MCF 10A (cell line): Measurements from ENCODE around the gene MRPS6. TPM values are rescaled to one million over a fixed set of nuclear protein-coding genes. Genes with fewer than 3 reads are reported as not detected.
A peak's percentile ranks its signal among the peaks of the same experiment; 100 is the strongest.

Experiments
- BruUV-seq: library from RNA; stranded (reverse); fragments of 400-500 nt; replicated peaks from 2 replicates; lab custom pipeline; 2021; lab: Mats Ljungman, UMichigan
- CTCF ChIA-PET: fragments of 300-600 bp; sonication (Branson Sonifier 250); formaldehyde crosslinking; extraction: SDS; loops from one replicate; lab custom pipeline; 2021; ENCODE audit warnings: antibody characterized with exemption, inconsistent platforms; lab: Yijun Ruan, JAX
- POLR2A ChIA-PET: fragments of 300-600, 350-650 bp; sonication (Branson Sonifier 250); formaldehyde crosslinking; extraction: SDS; loops from one replicate; lab custom pipeline; 2020; ENCODE audit warnings: antibody characterized with exemption, inconsistent platforms; lab: Yijun Ruan, JAX
- DNase-seq: peaks from one replicate; pipeline ENCODE4 v3.0.0-alpha.2; 2018; ENCODE audit not compliant: unreplicated experiment
- H3K27ac Mint-ChIP-seq: one replicate; pipeline ENCODE4 v1.8.0; 2022; ENCODE audit warnings: mild to moderate bottlenecking, low read depth, mixed read lengths; ENCODE audit not compliant: unreplicated experiment
- H3K27me3 Mint-ChIP-seq: one replicate; pipeline ENCODE4 v1.8.0; 2022; ENCODE audit warnings: mixed read lengths; ENCODE audit not compliant: insufficient read depth, unreplicated experiment
- H3K36me3 Mint-ChIP-seq: one replicate; pipeline ENCODE4 v1.8.0; 2022; ENCODE audit warnings: mild to moderate bottlenecking, moderate library complexity, mixed read lengths; ENCODE audit not compliant: insufficient read depth, unreplicated experiment
- H3K4me1 Mint-ChIP-seq: one replicate; pipeline ENCODE4 v1.8.0; 2022; ENCODE audit warnings: mixed read lengths; ENCODE audit not compliant: insufficient read depth, unreplicated experiment
- H3K4me3 Mint-ChIP-seq: one replicate; pipeline ENCODE4 v1.8.0; 2022; ENCODE audit warnings: mild to moderate bottlenecking, moderate library complexity, mixed read lengths; ENCODE audit not compliant: unreplicated experiment
- H3K9me3 Mint-ChIP-seq: one replicate; pipeline ENCODE4 v1.8.0; 2022; ENCODE audit warnings: mixed read lengths; ENCODE audit not compliant: unreplicated experiment
- intact Hi-C: fragments of 100-400 bp; cut with micrococcal nuclease; formaldehyde crosslinking; loops from 2 replicates; pipeline ENCODE4 v1.14.1; 2022
- total RNA-seq: library from RNA; stranded (reverse); gene quantifications from 2 replicates; pipeline ENCODE4 v1.2.3, GENCODE V29; 2022
- TF ChIP-seq, protein P1 (sequence below): fragments of 200-600 bp; IDR thresholded peaks from one replicate; pipeline ENCODE4 v1.8.0; 2022; ENCODE audit warnings: antibody characterized with exemption, mild to moderate bottlenecking; ENCODE audit not compliant: unreplicated experiment

MRPS6 gene
- total RNA-seq, 1 experiment from 2014 or later, result 86.0 TPM

DNA sequence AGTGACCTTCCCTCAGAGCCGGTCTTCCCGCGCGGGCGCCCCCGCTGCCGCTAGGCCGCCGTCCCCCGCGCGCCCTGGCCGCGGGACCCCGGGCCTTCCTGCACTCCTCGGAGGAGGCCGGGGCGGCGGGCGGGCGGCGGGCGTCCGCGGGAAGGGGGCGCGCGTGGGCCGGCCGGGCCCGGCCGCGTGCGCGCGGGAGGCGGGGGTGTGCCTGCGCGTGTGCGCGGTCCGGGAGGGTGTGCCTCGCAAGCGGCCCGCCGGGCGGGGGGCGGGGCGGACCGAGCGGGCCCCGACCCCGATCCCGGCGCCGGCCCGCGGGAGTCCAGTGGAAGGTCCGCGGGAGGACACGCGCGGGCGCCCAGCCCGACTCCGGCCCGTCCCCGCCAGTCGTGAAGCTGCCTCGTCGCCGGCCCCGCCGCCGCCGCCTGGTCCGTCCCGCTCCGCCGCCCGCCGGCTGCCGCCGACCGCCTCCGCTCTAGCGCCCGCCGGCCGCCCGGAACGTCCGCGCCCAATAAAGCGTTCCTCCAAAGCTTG, 438 bp downstream of the MRPS6 start:
- CTCF ChIA-PET, result interaction anchor here (0.5 to 4.2 kb wide), 5 partner anchors 9 to 198 kb away, joined by 3 to 31 read pairs (median 3); no protein-coding TSS in a partner anchor
- no peaks in the 10 kb centered on the region for H3K36me3 Mint-ChIP-seq
- intact Hi-C loops, result loop anchor here (1.0 to 2.0 kb wide), 3 partner anchors 97 to 149 kb away; no protein-coding TSS in a partner anchor
- H3K27ac Mint-ChIP-seq, result peak overlapping the region; percentile 93
- POLR2A ChIA-PET, result interaction anchor here (0.7 to 5.2 kb wide), 18 partner anchors 12 to 1347 kb away, joined by 3 to 45 read pairs (median 7); partner anchors contain the start of gene ATP5PO
- no peaks in the 10 kb centered on the region for H3K27me3 Mint-ChIP-seq
- no peaks in the 10 kb centered on the region for H3K9me3 Mint-ChIP-seq
- DNase-seq, result peak; percentile 8
- TF ChIP-seq, protein P1, sequence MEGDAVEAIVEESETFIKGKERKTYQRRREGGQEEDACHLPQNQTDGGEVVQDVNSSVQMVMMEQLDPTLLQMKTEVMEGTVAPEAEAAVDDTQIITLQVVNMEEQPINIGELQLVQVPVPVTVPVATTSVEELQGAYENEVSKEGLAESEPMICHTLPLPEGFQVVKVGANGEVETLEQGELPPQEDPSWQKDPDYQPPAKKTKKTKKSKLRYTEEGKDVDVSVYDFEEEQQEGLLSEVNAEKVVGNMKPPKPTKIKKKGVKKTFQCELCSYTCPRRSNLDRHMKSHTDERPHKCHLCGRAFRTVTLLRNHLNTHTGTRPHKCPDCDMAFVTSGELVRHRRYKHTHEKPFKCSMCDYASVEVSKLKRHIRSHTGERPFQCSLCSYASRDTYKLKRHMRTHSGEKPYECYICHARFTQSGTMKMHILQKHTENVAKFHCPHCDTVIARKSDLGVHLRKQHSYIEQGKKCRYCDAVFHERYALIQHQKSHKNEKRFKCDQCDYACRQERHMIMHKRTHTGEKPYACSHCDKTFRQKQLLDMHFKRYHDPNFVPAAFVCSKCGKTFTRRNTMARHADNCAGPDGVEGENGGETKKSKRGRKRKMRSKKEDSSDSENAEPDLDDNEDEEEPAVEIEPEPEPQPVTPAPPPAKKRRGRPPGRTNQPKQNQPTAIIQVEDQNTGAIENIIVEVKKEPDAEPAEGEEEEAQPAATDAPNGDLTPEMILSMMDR, result no peak
- H3K4me1 Mint-ChIP-seq, result peaks cover 42% of the 10 kb centered on the region
- BruUV-seq, result no TSS peak
- H3K4me3 Mint-ChIP-seq, result peak overlapping the region; percentile 91

DNA sequence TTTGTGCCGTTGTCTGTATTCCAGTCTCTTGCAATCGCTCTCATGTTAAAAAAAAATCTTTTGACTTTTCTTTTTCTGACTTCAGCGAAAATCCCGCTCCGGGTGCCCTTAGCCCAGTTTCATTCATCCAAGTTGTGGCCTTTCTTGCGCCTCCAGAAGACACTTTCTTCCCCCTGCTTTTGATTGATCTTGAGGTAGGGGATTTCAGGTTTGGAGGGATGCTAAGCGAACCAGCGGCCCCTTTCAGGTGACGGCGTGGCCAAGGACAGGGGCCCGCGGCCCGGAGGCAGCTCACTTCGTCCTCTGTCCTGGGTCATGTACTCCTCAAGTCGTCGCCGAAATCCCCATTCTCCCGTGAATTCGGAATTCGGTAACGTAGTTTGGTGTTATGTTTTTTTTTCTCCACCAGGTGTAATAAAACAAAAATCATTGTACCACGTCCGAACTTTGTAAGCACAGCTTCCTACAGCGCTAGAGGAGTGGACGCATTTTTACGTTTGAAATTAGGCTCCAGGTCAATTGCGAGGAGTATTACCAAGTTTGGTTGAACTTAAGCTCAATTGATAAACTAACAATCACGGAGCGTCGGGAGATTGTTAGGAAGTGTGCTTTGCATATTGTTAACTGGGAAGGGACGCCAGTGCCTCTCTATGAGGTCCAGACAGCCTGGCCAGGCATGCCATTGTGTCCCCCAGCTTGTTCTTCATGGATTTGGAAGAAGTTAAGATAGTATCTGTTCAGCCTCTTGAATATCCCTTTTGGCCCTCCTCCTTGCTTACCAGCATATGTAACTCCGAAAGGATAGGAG, 1.1 kb downstream of the MRPS6 start:
- Mint-ChIP-seq H3K4me3 (peak overlapping the region; percentile 91), H3K36me3 (no peaks in the 10 kb centered on the region), H3K27me3 (no peaks in the 10 kb centered on the region), H3K27ac (peak overlapping the region; percentile 93), H3K4me1 (peaks cover 45% of the 10 kb centered on the region), H3K9me3 (no peaks in the 10 kb centered on the region)
- intact Hi-C loops, result loop anchor here (1.0 to 5.0 kb wide), 4 partner anchors 98 to 273 kb away; no protein-coding TSS in a partner anchor
- ChIA-PET POLR2A (interaction anchor here (0.7 to 5.2 kb wide), 16 partner anchors 13 to 273 kb away, joined by 3 to 45 read pairs (median 10); partner anchors contain the start of gene ATP5PO), CTCF (interaction anchor here (0.5 to 4.2 kb wide), 9 partner anchors 9 to 282 kb away, joined by 3 to 31 read pairs (median 3); no protein-coding TSS in a partner anchor)
- DNase-seq, result peak; percentile 33
- TF ChIP-seq, protein P1, result no peak
- BruUV-seq, result TSS peak; percentile 49

DNA sequence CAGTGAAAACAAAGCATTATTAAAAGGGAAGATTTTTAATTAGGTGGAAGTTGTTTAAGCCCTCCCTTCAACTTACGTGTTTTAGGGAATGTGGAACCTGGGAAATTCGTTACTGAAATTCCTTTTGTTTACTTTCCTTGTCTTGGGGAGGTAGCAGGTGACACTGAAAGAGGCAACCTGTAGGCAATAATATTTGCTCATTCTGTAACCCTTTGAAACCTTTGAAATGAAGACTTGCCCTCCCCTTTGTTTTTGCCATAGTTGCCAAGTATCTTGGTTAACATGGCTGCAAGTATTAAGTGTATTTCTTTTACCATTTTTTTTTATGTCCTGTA, 1.7 kb downstream of the MRPS6 start:
- H3K27me3 Mint-ChIP-seq, result no peaks in the 10 kb centered on the region
- TF ChIP-seq, protein P1, result no peak
- ChIA-PET CTCF (interaction anchor here (0.6 to 4.2 kb wide), 5 partner anchors 11 to 151 kb away, joined by 3 to 31 read pairs (median 3); no protein-coding TSS in a partner anchor), POLR2A (interaction anchor here (0.9 to 5.2 kb wide), 12 partner anchors 10 to 273 kb away, joined by 3 to 45 read pairs (median 10); partner anchors contain the start of gene ATP5PO)
- peak overlapping the region; percentile 93 for H3K27ac Mint-ChIP-seq
- no peaks in the 10 kb centered on the region for H3K9me3 Mint-ChIP-seq
- peak overlapping the region; percentile 91 for H3K4me3 Mint-ChIP-seq
- no TSS peak for BruUV-seq
- intact Hi-C loops, result loop anchor here (2.0 to 5.0 kb wide), 3 partner anchors 98 to 272 kb away; no protein-coding TSS in a partner anchor
- peaks cover 51% of the 10 kb centered on the region for H3K4me1 Mint-ChIP-seq
- DNase-seq, result no peak
- H3K36me3 Mint-ChIP-seq, result no peaks in the 10 kb centered on the region
